GM12874 (cell line): ENCODE measurements around the gene ITPA.

Experiments used
- CTCF ChIP-seq: IDR thresholded peaks from 2 replicates; pipeline ENCODE4 v1.5.1; 2011; ENCODE audit warnings: low read depth, mild to moderate bottlenecking, control low read depth, low read length, moderate library complexity; ENCODE audit not compliant: insufficient read depth

Gene ITPA

GRCh38 chr20:3224681-3225421 lies 15.6 kb downstream of the ITPA start:
- no peak for TF ChIP-seq CTCF

- no peak for TF ChIP-seq CTCF
Measured at GRCh38 chr20:3226093-3226492, 16.8 kb downstream of the ITPA start.

GRCh38 chr20:3226864-3227263 lies 17.6 kb downstream of the ITPA start:
- no peak for TF ChIP-seq CTCF

GRCh38 chr20:3227506-3227905 lies 18.2 kb downstream of the ITPA start:
- no peak for TF ChIP-seq CTCF

GRCh38 chr20:3227936-3228749 lies 18.8 kb downstream of the ITPA start:
- TF ChIP-seq CTCF = no peak

GRCh38 chr20:3228750-3229032 lies 19.4 kb downstream of the ITPA start:
- no peak for TF ChIP-seq CTCF

- no peak for TF ChIP-seq CTCF
Measured at GRCh38 chr20:3229158-3229557, 19.9 kb downstream of the ITPA start.
